Muscle of leg (tissue), 11 donors: ENCODE results near the gene KLHL25. TPM values are rescaled to one million over a fixed set of nuclear protein-coding genes. Genes with fewer than 3 reads are reported as not detected.

Source experiments
- DNase-seq: peaks from one replicate; pipeline ENCODE4 v3.0.0; 2013
- H3K27ac ChIP-seq: one replicate; pipeline ENCODE4 v1.5.1; 2013; ENCODE audit warnings: mild to moderate bottlenecking, low read length, control low read depth
- H3K27me3 ChIP-seq: one replicate; pipeline ENCODE4 v1.6.1; 2013; ENCODE audit warnings: low read length; ENCODE audit not compliant: control insufficient read depth, insufficient read depth
- H3K36me3 ChIP-seq: one replicate; pipeline ENCODE4 v1.6.1; 2013; ENCODE audit warnings: low read length; ENCODE audit not compliant: control insufficient read depth, insufficient read depth
- H3K4me1 ChIP-seq: one replicate; pipeline ENCODE4 v1.6.1; 2013; ENCODE audit warnings: low read length; ENCODE audit not compliant: control insufficient read depth, insufficient read depth
- H3K4me3 ChIP-seq: one replicate; pipeline ENCODE4 v1.5.1; 2013; ENCODE audit warnings: low read length, control low read depth
- H3K9me3 ChIP-seq: replicated peaks from 2 replicates; pipeline ENCODE4 v1.6.1; 2013; ENCODE audit warnings: low read depth, low read length; ENCODE audit not compliant: control insufficient read depth
- WGBS: methylation state at CpG from one replicate; pipeline ENCODE4 v1.1.5; 2013; ENCODE audit warnings: missing lambda C conversion rate; ENCODE audit not compliant: insufficient coverage; 5-methylcytosine and 5-hydroxymethylcytosine counted together
- polyA plus RNA-seq, 8 donors: library from polyadenylated mRNA; unstranded; fragments of 120-200 nt; gene quantifications; one replicate each; pipeline versions ENCODE4 v1.2.1 to v1.2.3, GENCODE V29; 2013; ENCODE audit warnings: inconsistent platforms in 1 of 8, low replicate concordance in 1 of 8; ENCODE audit not compliant: insufficient read length in 8 of 8, insufficient read depth in 1 of 8
- total RNA-seq: library from RNA; stranded (reverse); fragments of 120-200 nt; gene quantifications from one replicate; pipeline ENCODE4 v1.2.4, GENCODE V29; 2013

KLHL25 gene
- total and polyA plus RNA-seq, 9 donors, result 5.3 to 9.2 (median 7.0) TPM

GRCh38 chr15:85762039-85762755 lies 32.5 kb downstream of the KLHL25 start:
- 60% methylated on average over 12 of the region's 15 CpGs for WGBS
- Histone ChIP-seq H3K27ac (no peak overlapping the region), H3K4me1 (peaks cover 62% of the 10 kb centered on the region), H3K36me3 (peaks cover 24% of the 10 kb centered on the region), H3K4me3 (no peak overlapping the region), H3K27me3 (no peaks in the 10 kb centered on the region), H3K9me3 (no peaks in the 10 kb centered on the region)
- no peak for DNase-seq

GRCh38 chr15:85761635-85762034 lies 33.1 kb downstream of the KLHL25 start:
- no peak for DNase-seq
- 57% methylated on average over 2 of the region's 9 CpGs for WGBS

GRCh38 chr15:85760531-85761371 lies 34.0 kb downstream of the KLHL25 start:
- Histone ChIP-seq H3K4me1 (peaks cover 55% of the 10 kb centered on the region), H3K36me3 (peaks cover 24% of the 10 kb centered on the region), H3K27me3 (no peaks in the 10 kb centered on the region), H3K4me3 (no peak overlapping the region), H3K27ac (no peak overlapping the region), H3K9me3 (no peaks in the 10 kb centered on the region)
- WGBS, result 87% methylated on average over 19 of the region's 28 CpGs
- no peak for DNase-seq

More at GRCh38 chr15:85761635-85762034, 33.1 kb downstream of the KLHL25 start:
- Histone ChIP-seq H3K36me3 (peaks cover 24% of the 10 kb centered on the region), H3K27me3 (no peaks in the 10 kb centered on the region), H3K9me3 (no peaks in the 10 kb centered on the region), H3K4me1 (peaks cover 61% of the 10 kb centered on the region), H3K4me3 (no peak overlapping the region), H3K27ac (no peak overlapping the region)

- Histone ChIP-seq H3K4me1 (peaks cover 62% of the 10 kb centered on the region), H3K27ac (no peak overlapping the region), H3K27me3 (no peaks in the 10 kb centered on the region), H3K4me3 (no peak overlapping the region), H3K9me3 (no peaks in the 10 kb centered on the region), H3K36me3 (peaks cover 24% of the 10 kb centered on the region)
- 100% methylated on average over 5 of the region's 6 CpGs for WGBS
- DNase-seq, result no peak
Measured at GRCh38 chr15:85760049-85760448, 34.7 kb downstream of the KLHL25 start.

GRCh38 chr15:85759376-85759775 lies 35.3 kb downstream of the KLHL25 start:
- Histone ChIP-seq H3K36me3 (peaks cover 21% of the 10 kb centered on the region), H3K4me3 (no peak overlapping the region), H3K27ac (no peak overlapping the region), H3K27me3 (no peaks in the 10 kb centered on the region), H3K9me3 (no peaks in the 10 kb centered on the region), H3K4me1 (peaks cover 62% of the 10 kb centered on the region)
- 77% methylated on average over 10 of the region's 13 CpGs for WGBS
- peak; percentile 48 for DNase-seq

GRCh38 chr15:85758655-85758978 lies 36.1 kb downstream of the KLHL25 start:
- no peak for DNase-seq
- Histone ChIP-seq H3K9me3 (no peaks in the 10 kb centered on the region), H3K4me1 (peaks cover 60% of the 10 kb centered on the region), H3K4me3 (no peak overlapping the region), H3K36me3 (peaks cover 21% of the 10 kb centered on the region), H3K27me3 (no peaks in the 10 kb centered on the region), H3K27ac (no peak overlapping the region)
- WGBS, result 95% methylated on average over 21 of the region's 21 CpGs

GRCh38 chr15:85757939-85758654 lies 36.6 kb downstream of the KLHL25 start:
- Histone ChIP-seq H3K4me1 (peaks cover 60% of the 10 kb centered on the region), H3K4me3 (no peak overlapping the region), H3K36me3 (peaks cover 21% of the 10 kb centered on the region), H3K27ac (no peak overlapping the region), H3K9me3 (no peaks in the 10 kb centered on the region), H3K27me3 (no peaks in the 10 kb centered on the region)
- WGBS, result 87% methylated on average over 13 of the region's 17 CpGs
- DNase-seq, result no peak

GRCh38 chr15:85757073-85757938 lies 37.4 kb downstream of the KLHL25 start:
- Histone ChIP-seq H3K36me3 (peaks cover 19% of the 10 kb centered on the region), H3K4me1 (peaks cover 58% of the 10 kb centered on the region), H3K9me3 (no peaks in the 10 kb centered on the region), H3K27me3 (no peaks in the 10 kb centered on the region), H3K27ac (no peak overlapping the region), H3K4me3 (no peak overlapping the region)
- 77% methylated on average over 7 of the region's 13 CpGs for WGBS
- DNase-seq, result no peak

- peaks cover 59% of the 10 kb centered on the region for H3K4me1 ChIP-seq
- H3K27ac ChIP-seq, result no peak overlapping the region
- no peaks in the 10 kb centered on the region for H3K27me3 ChIP-seq
- 92% methylated on average over 6 of the region's 9 CpGs for WGBS
- H3K4me3 ChIP-seq, result no peak overlapping the region
- DNase-seq, result no peak
- no peaks in the 10 kb centered on the region for H3K9me3 ChIP-seq
- H3K36me3 ChIP-seq, result peaks cover 19% of the 10 kb centered on the region
Measured at GRCh38 chr15:85756411-85757072, 38.2 kb downstream of the KLHL25 start.
